ENCODE measurements around the gene ANTKMT. TPM values are rescaled to one million over a fixed set of nuclear protein-coding genes. Genes with fewer than 3 reads are reported as not detected.

The ANTKMT gene
- total RNA-seq, 6 experiments from 2014 or later = 19.7 to 56.0 (median 28.2) TPM

DNA sequence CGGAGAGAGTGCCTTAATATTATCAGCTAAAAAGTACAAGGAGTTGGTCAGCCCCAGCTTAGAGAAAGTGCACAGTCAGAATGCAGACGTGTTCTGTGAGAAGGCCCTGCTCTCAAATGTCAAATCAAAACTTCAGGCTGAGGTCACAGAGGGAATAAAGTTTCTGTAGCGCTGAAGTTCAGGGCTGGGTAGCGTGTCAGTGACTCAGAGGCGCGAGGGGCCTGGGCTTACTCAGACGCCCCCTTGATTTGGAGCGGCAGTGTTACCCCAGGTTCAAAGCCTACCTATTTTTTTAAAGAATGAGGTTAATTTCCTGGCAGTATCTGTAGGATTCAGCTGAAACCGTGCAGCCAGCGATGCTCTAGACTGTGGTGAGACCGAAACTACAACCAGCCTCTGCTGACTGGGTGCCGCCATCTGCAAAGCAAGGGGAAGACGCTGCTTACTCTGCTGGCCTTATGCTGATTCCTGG is 15.1 kb downstream of the ANTKMT start:
- Histone ChIP-seq H3K4me1 (peaks cover 0 to 12% (median 5%) of the 10 kb centered on the region in 4 donors), H3K36me3 (peaks cover 0 to 34% (median 3%) of the 10 kb centered on the region in 4 donors), H3K27ac (no peak overlapping the region), H3K4me3 (no peak overlapping the region), H3K27me3 (no peaks in the 10 kb centered on the region), H3K9me3 (no peaks in the 10 kb centered on the region)
- 77% methylated on average over 10 of the region's 13 CpGs for WGBS (ENCODE audit: insufficient coverage, low coverage, low lambda C conversion rate, missing lambda C conversion rate)
- DNase-seq = no peak
- TF ChIP-seq, protein P1, sequence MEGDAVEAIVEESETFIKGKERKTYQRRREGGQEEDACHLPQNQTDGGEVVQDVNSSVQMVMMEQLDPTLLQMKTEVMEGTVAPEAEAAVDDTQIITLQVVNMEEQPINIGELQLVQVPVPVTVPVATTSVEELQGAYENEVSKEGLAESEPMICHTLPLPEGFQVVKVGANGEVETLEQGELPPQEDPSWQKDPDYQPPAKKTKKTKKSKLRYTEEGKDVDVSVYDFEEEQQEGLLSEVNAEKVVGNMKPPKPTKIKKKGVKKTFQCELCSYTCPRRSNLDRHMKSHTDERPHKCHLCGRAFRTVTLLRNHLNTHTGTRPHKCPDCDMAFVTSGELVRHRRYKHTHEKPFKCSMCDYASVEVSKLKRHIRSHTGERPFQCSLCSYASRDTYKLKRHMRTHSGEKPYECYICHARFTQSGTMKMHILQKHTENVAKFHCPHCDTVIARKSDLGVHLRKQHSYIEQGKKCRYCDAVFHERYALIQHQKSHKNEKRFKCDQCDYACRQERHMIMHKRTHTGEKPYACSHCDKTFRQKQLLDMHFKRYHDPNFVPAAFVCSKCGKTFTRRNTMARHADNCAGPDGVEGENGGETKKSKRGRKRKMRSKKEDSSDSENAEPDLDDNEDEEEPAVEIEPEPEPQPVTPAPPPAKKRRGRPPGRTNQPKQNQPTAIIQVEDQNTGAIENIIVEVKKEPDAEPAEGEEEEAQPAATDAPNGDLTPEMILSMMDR (IDR thresholded peaks at IDR 0.05) = no peak
- no peak for TF ChIP-seq POLR2A (IDR thresholded peaks at IDR 0.05)
- intact Hi-C loops (cut with DNase I) = no loop called here
- ATAC-seq = no peak

DNA sequence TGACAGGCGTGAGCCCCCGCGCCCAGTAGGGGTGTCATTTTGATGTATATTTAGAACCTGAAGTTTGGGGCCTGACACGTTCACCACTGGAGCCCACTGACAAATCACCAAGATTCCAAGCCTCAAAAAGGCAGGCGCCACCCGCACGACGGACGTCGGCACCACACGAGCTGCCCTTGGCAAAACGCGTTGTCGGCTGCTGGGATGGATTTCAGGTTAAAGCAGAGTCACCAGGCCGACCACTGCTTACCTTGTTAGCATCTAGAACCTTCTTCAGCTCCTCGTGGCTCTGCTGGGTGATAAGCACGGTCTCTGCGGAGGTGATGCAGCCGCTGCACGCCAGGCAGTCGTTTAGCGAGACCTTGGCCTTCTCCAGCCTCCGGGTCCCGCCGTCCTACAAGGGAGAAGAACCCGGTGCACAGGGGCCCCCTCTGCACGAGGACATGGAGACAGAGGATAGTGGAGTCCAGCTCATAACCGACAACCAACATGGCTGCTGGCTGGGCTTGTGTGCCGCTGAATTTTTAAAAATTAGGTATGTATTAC is 16.1 kb downstream of the ANTKMT start:
- H3K36me3 ChIP-seq = peaks cover 0 to 32% (median 3%) of the 10 kb centered on the region in 4 donors
- H3K9me3 ChIP-seq = no peaks in the 10 kb centered on the region
- intact Hi-C loops (cut with DNase I) = no loop called here
- ATAC-seq (no peak), DNase-seq (no peak)
- peaks cover 0 to 12% (median 5%) of the 10 kb centered on the region in 4 donors for H3K4me1 ChIP-seq
- H3K27ac ChIP-seq = no peak overlapping the region
- no peaks in the 10 kb centered on the region for H3K27me3 ChIP-seq
- H3K4me3 ChIP-seq = no peak overlapping the region
- 96% methylated on average over 14 of the region's 29 CpGs for WGBS (ENCODE audit: insufficient coverage, low coverage, low lambda C conversion rate, missing lambda C conversion rate)
- no peak for TF ChIP-seq POLR2A (IDR thresholded peaks at IDR 0.05)
- TF ChIP-seq, protein P1 (IDR thresholded peaks at IDR 0.05) = no peak

DNA sequence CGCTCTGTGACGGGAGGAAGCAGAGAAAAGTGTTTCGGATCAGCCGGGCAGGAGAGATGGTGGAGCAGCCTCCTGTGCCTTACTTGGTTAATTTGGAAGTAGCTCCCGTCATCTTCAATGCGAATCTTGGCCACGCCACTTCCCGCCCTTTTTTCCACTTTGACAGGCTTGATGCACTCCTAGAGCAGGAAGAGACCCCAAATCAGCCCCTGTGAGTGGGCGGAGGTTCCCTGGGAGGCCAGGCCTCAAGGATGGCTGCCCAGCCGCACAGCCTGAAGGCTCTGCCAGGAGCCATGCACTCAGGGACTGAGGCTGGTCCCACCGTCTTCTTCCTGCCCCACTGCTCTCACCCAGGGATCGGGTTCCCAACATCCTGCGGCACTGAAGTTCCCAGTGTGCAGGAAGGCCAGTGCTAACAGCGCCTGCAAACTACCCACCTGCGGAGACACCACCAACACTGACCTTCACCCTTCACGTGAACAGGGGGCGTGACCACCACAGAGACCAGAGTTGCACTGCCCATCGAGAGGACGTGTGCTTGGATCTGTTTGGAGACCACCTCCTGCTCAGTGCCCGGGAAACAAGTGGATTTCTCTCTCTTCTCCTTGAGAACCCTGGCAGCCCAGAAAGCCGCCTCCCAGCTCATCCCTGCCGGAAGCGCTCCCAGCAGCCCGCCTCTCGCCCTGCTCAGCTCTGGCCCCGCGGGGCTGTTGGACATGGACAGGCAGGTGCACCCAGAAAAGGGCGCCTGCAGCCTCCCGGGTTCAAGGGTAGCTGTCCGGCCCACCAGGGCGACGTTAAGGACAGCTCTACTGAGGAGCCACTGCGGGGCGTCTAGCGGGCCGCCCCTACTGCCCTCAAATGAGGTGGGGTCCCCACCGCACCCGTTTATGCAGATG is 18.9 kb downstream of the ANTKMT start:
- H3K4me3 ChIP-seq = peak overlapping the region; percentile 97 to 100 (median 98)
- TF ChIP-seq, protein P1 (IDR thresholded peaks at IDR 0.05) = no peak
- no peak for TF ChIP-seq POLR2A (IDR thresholded peaks at IDR 0.05)
- ATAC-seq = peak in 1 of 4 donors; percentile 12
- intact Hi-C loops (cut with DNase I) = no loop called here
- H3K27ac ChIP-seq = peak overlapping the region in 1 of 3 donors; percentile 15
- WGBS (ENCODE audit: insufficient coverage, low coverage, low lambda C conversion rate, missing lambda C conversion rate) = 34% methylated on average over 10 of the region's 38 CpGs
- H3K4me1 ChIP-seq = peaks cover 0 to 12% (median 5%) of the 10 kb centered on the region in 4 donors
- H3K27me3 ChIP-seq = no peaks in the 10 kb centered on the region
- DNase-seq = peak in 1 of 3 donors; percentile 54
- peaks cover 0 to 24% (median 3%) of the 10 kb centered on the region in 4 donors for H3K36me3 ChIP-seq
- no peaks in the 10 kb centered on the region for H3K9me3 ChIP-seq

DNA sequence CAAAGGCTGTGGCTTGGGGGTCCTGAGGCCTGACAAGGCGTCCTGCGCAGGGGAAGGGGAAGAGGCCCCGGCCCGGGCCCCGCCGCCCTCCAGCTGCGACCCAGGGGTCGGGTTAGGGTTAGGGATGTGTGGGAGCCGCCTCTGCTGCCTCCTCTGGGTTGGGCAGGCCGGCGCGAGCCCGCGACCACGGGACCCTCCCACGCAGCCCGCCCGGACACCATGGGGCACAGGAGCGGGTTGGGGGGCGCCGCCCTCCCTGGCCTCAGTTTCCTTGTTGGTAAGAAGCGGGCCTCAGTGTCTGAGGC is 19.5 kb downstream of the ANTKMT start:
- H3K27me3 ChIP-seq = no peaks in the 10 kb centered on the region
- intact Hi-C loops (cut with DNase I) = no loop called here
- TF ChIP-seq, protein P1 (IDR thresholded peaks at IDR 0.05) = no peak
- TF ChIP-seq POLR2A (IDR thresholded peaks at IDR 0.05) = no peak
- WGBS (ENCODE audit: insufficient coverage, low coverage, low lambda C conversion rate, missing lambda C conversion rate) = 0% methylated on average over 3 of the region's 22 CpGs
- no peaks in the 10 kb centered on the region for H3K9me3 ChIP-seq
- peaks cover 0 to 12% (median 5%) of the 10 kb centered on the region in 4 donors for H3K4me1 ChIP-seq
- peak overlapping the region; percentile 15 to 67 (median 59) for H3K27ac ChIP-seq
- peak overlapping the region; percentile 97 to 100 (median 98) for H3K4me3 ChIP-seq
- DNase-seq (no peak), ATAC-seq (peak; percentile 25 to 37 (median 31))
- peaks cover 0 to 21% (median 3%) of the 10 kb centered on the region in 4 donors for H3K36me3 ChIP-seq
